ENCODE measurements around the gene NAALADL2.
"Not testable (repeated sequence)": the region's sequence is repeated elsewhere in the genome, so short reads cannot be mapped to it uniquely, and the experiment has no call there.

Gene NAALADL2

GRCh38 chr3:175746308-175746707 is 887.2 kb downstream of the NAALADL2 start:
- no peak for DNase-seq (ENCODE audit: low read depth in 2 of 2)

DNA sequence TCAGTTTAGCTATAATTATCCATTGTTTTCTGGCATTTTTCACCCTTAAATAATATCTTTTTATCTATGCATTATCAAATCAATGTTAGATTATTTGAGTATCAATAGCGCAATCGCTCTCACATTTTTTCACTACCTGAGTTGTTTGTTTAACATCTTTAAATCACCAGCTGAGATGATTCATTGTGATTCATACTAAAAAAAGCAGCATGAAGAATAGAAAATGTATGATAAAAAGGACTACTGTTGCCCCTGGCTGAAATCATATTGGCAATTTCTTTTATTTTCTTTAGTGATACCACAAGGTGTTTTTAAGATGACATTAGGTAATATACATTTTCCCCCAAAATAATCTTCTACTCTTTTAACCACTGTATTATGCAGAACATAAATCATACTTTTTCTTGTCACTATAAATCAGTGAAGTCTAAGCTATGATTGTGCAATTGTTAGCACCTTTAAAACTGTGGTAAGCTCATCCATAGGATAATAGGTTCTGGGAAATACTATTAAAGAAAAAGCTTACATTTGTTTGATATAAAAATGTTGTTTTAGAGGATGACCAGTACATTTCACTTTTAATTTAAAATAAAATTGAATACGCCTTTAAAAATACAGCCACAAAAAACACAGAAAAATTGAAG is 889.1 kb downstream of the NAALADL2 start:
- no peak for DNase-seq (ENCODE audit: low read depth in 2 of 2)

DNA sequence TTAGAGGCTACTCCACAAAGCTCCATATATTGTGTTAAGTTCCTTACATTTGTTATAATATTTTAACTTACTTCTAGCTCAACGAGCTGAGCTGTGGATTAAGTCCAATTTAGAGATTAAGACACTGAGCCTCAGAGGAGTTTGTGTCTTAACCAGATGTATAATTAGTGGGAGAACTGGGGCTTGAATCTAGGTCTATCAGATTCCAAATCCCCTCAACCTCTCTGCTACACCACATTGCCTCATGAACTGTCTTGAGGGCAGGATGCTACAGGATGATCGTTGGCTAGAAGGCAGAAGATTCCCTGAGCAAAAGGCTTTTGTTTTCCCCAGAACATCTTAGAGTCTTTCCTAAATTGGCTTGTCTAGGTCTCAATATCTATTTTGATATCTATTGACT is 890.8 kb downstream of the NAALADL2 start:
- DNase-seq (ENCODE audit: low read depth in 2 of 2): no peak

DNA sequence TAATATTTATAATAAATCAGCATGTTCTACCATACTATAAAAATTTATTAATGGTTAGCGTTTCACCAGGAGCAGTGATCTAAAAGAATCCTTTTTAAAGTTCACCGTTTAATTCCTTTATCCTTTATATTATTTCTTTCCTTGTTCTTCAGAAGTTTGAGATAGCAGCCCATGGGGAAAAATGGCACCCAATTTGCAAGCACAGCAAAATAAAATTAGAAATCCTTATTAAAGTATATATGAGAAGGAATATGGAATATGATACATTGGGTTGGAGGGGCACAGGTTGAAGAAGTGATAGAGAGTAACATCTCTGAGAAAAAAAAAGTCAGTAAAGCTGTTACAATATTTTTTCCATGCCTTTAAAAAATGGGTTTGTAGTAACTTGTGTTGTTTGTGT is 892.0 kb downstream of the NAALADL2 start:
- DNase-seq (ENCODE audit: low read depth in 2 of 2): no peak

GRCh38 chr3:175763948-175764347 is 904.8 kb downstream of the NAALADL2 start:
- no peak for DNase-seq (ENCODE audit: low read depth in 2 of 2)

DNA sequence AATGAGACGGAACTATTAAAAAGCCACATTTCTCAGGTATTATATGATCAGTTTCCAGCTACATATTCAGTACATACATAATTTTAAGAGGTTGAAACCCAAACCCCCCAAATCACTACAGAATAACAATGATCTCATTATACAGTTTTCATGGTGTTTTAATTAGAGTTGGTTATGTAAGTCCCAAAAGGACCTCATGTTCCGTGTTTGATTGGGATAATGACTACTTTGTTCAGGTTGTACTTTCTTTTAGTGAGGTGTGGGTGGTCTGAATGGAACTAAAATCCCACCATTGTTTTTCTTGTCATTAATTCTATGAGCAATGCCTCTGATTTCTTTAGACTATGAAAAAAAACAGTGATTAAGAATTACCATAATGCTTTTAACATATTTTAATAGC is 905.6 kb downstream of the NAALADL2 start:
- DNase-seq (ENCODE audit: low read depth in 2 of 2): no peak

DNA sequence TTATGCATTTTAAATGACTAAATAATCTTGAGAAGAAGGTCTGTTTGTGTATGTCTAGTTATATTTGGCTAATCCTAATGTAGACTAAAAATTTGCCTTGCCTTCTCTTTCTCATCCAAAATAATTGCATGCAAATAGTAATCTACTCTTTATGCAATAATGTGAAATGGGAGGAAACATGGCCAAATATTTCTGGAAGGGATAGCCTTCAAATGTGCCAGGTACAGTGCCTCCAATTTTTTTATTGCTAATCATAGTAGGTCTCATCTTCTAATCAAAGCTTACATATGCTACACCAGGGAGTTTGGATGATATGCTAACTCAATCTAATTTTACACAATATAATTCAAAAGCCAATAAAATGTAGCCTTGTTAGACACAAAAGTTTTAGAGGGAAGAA is 911.3 kb downstream of the NAALADL2 start:
- DNase-seq (ENCODE audit: low read depth in 2 of 2): no peak

GRCh38 chr3:175777495-175777894 is 918.4 kb downstream of the NAALADL2 start:
- no peak for DNase-seq (ENCODE audit: low read depth in 2 of 2)

GRCh38 chr3:175777965-175778364 is 918.8 kb downstream of the NAALADL2 start:
- DNase-seq (ENCODE audit: low read depth in 2 of 2): no peak

DNA sequence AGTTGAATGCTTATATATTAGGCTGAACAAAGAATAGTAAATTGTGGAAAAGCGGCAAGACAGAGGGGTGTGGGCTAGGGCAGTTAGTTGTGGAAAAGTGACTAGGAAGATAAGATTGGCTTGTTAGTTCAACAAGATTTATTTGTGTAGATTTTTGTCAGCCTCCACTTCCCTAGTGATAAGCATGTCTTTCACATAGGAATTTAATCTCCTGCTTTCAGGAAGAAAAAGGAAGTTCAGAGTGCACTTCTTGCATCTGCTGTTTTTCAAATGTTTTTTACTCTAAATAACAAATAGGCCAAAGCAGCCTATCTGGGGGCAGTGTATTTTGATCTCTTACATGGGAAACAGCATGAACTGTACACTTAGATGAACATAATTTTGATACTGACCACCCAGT is 919.9 kb downstream of the NAALADL2 start:
- no peak for DNase-seq (ENCODE audit: low read depth in 2 of 2)

DNA sequence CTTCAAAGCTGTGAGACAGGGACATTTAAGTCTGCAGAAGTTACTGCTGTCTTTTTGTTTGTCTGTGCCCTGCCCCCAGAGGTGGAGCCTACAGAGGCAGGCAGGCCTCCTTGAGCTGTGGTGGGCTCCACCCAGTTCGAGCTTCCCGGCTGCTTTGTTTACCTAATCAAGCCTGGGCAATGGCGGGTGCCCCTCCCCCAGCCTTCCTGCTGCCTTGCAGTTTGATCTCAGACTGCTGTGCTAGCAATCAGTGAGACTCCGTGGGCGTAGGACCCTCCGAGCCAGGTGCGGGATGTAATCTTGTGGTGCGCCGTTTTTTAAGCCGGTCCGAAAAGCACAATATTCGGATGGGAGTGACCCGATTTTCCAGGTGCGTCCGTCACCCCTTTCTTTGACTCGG is 928.0 kb downstream of the NAALADL2 start:
- not testable (repeated sequence) for DNase-seq (ENCODE audit: low read depth in 2 of 2)

- DNase-seq (ENCODE audit: low read depth in 2 of 2): no peak
Observed at GRCh38 chr3:175792245-175792644, 933.1 kb downstream of the NAALADL2 start.

GRCh38 chr3:175798326-175798725 is 939.2 kb downstream of the NAALADL2 start:
- no peak for DNase-seq (ENCODE audit: low read depth in 2 of 2)

GRCh38 chr3:175805825-175806224 is 946.7 kb downstream of the NAALADL2 start:
- DNase-seq (ENCODE audit: low read depth in 2 of 2): no peak

DNA sequence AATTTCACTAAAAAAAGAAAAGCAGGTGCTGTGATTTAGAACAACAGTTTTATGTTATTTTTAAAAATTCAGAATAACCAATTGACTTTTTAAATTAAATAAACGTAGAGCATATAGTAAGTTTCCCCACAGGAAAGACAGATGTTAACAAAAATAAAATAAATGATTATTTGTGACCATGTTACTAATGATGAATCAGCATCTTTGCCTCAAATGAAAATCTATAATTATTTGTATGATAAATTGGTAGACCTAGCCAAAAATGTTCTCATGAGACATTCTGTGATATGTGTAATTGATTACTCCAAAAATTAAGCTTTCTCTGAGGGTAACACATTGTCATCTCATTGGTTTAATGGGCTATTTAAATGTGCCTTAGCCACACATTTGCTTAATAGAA is 948.0 kb downstream of the NAALADL2 start:
- no peak for DNase-seq (ENCODE audit: low read depth in 2 of 2)

DNA sequence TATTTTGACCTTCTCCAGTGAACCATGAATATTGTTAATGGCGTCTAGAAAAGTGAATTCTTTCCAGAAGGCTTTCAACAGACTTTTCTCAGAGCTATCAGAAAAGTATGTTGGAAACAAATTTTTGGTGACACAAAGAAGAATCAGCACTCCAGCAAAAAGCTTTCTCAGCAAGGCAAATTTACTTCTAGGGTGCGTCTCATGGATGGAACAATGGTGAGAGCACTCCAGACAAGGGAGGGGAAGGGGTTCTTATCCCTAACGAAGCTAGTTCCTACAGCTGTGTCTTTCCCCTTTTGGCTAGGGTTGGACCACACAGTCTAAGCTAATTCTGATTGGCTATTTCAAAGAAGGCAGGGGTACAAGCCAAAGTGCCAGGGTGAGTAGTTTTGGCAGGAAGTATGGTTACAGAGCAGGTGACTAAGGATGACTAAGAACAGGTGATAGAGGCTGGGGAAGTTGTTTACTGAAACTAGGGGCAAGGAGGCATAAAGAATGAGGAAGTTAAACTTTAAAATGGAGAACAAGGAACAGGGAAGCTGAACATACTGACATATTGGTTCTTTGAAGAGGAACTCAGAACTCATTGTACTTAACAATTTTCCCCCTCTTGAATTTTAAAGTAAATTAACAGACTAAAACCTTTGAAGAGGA is 959.8 kb downstream of the NAALADL2 start:
- no peak for DNase-seq (ENCODE audit: low read depth in 2 of 2)

DNA sequence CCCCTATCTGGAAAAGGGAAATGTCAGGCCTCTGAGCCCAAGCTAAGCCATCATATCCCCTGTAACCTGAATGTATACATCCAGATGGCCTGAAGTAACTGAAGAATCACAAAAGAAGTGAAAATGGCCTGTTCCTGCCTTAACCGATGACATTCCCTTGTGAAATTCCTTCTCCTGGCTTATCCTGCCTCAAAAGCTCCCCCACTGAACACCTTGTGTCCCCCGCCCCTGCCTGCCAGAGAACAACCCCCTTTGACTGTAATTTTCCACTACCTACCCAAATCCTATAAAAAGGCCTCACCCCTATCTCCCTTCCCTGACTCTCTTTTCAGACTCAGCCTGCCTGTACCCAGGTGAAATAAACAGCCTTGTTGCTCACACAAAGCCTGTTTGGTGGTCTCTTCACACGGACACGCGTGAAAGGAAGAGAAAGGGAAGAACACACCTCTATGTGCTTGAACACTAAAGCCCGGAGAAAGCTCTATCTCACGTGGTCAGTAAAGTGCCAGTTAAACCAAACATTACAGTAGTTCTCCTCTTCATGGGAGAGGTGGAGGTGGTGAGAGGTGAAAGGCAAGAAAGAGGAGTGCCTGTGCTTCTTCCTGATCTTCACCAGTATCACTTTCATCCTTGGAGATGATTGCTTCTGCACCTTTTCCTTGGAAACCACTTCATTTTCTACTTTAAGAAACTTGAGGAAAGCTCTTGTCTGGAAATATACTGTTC is 963.8 kb downstream of the NAALADL2 start:
- DNase-seq (ENCODE audit: low read depth in 2 of 2): not testable (repeated sequence)

DNA sequence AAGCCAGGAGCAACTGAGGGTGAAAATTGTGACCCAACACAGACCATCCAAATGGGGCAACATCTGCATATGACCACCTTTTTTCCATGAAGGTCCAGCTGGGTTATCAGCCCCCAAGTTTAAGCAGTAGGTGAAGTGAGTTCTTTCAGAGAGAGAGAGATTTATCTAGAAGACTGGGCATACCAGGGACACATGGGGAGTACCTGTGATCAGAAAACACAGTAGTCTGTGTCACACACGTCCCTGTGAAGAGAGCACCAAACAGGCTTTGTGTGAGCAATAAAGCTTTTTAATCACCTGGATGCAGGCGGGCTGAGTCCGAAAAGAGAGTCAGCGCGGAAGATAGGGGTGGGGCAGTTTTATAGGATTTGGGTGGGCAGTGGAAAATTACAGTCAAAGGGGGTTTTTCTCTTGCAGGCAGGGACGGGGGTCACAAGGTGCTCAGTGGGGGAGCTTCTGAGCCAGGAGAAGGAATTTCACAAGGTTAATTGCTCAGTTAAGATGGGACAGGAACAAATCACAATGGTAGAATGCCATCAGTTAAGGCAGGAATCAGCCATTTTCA is 966.0 kb downstream of the NAALADL2 start:
- DNase-seq (ENCODE audit: low read depth in 2 of 2): not testable (repeated sequence)

DNA sequence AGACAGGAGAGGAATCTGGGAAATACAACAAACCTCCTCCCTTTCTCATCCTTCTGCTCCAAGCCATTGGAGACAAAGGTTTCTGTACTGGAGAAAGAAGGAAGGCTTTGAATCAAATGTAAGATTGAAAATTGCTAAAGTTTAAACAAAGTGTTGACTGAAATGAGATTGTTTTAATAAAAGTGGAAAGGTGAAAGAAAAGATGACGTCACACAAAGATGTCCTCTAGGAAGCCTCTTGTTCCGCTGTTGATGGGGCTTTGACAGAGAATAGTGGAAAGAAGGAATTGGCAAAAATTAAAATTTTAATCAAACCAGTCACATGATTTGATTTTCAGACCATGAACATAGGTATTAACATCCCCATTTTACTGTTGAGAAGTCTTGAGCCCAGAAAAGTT is 967.6 kb downstream of the NAALADL2 start:
- no peak for DNase-seq (ENCODE audit: low read depth in 2 of 2)

- not testable (repeated sequence) for DNase-seq (ENCODE audit: low read depth in 2 of 2)
Observed at GRCh38 chr3:175829809-175830208, 970.7 kb downstream of the NAALADL2 start.

DNA sequence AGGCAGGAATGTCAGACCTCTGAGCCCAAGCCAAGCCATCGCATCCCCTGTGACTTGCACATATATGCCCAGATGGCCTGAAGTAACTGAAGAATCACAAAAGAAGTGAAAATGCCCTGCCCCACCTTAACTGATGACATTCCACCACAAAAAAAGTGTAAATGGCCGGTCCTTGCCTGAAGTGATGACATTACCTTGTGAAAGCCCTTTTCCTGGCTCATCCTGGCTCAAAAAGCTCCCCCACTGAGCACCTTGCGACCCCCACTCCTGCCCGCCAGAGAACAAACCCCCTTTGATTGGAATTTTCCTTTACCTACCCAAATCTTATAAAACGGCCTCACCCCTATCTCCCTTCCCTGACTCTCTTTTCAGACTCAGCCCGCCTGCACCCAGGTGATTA is 976.6 kb downstream of the NAALADL2 start:
- not testable (repeated sequence) for DNase-seq (ENCODE audit: low read depth in 2 of 2)

GRCh38 chr3:175836617-175837016 is 977.5 kb downstream of the NAALADL2 start:
- no peak for DNase-seq (ENCODE audit: low read depth in 2 of 2)

- DNase-seq (ENCODE audit: low read depth in 2 of 2): no peak
Observed at GRCh38 chr3:175837962-175838361, 978.8 kb downstream of the NAALADL2 start.
